Erythroblast (primary cell): Measurements from ENCODE around the gene TLR1.

ENCODE experiments used
- GATA1 ChIP-seq: IDR thresholded peaks from 2 replicates; pipeline ENCODE4 v1.6.1; 2011; ENCODE audit warnings: low read depth, mild to moderate bottlenecking, control low read depth, low read length, moderate library complexity
- POLR2A ChIP-seq: IDR thresholded peaks from 2 replicates; pipeline ENCODE4 v1.6.1; 2011; ENCODE audit warnings: mild to moderate bottlenecking, low read length

DNA sequence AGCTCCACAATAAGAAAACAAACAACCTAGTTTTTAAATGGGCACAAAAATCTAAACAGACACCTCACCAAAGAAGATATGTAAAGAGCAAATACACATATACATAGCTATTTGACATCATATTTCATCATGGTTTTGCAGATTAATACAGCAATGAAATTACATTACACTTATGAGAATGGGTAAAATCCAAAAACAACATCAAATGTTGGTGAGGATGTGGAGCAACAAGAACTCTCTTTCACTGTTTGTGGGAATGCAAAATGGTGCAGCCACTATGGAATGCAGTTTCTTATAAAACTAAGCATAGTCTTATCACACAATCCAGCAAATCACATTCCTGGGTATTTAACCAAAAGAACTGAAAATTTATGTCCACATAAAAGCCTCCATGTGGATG, 27.1 kb upstream of the TLR1 start:
- TF ChIP-seq POLR2A (no peak), GATA1 (no peak)
